Loucy (cell line): Measurements from ENCODE around the gene TSLP.

Experiments
- H2AFZ ChIP-seq: fragments of 200-600 bp; sonication (generic); 2 replicates; pipeline ENCODE4 v1.6.0; 2016; ENCODE audit warnings: antibody characterized with exemption, mild to moderate bottlenecking, low read length, moderate library complexity
- H3F3A ChIP-seq: fragments of 200-600 bp; 2 replicates; pipeline ENCODE4 v1.6.0; 2016; ENCODE audit warnings: antibody characterized with exemption, low read depth, mild to moderate bottlenecking
- H3K27me3 ChIP-seq: fragments of 200-600 bp; sonication (generic); 2 replicates; pipeline ENCODE4 v1.6.1; 2014; ENCODE audit warnings: low read length, mild to moderate bottlenecking; ENCODE audit not compliant: insufficient read depth, poor library complexity, severe bottlenecking
- H3K36me3 ChIP-seq: fragments of 200-600 bp; sonication (generic); 2 replicates; pipeline ENCODE4 v1.6.1; 2016; ENCODE audit warnings: low read length; ENCODE audit not compliant: insufficient read depth
- H3K4me1 ChIP-seq: fragments of 200-600 bp; sonication (generic); 2 replicates; pipeline ENCODE4 v1.5.1; 2014; ENCODE audit warnings: low read length, mild to moderate bottlenecking; ENCODE audit not compliant: insufficient read depth, poor library complexity, severe bottlenecking
- H3K4me2 ChIP-seq: fragments of 200-600 bp; sonication (generic); 2 replicates; pipeline ENCODE4 v1.6.0; 2014; ENCODE audit warnings: antibody characterized with exemption, low read length, low read depth, mild to moderate bottlenecking; ENCODE audit not compliant: poor library complexity, severe bottlenecking
- H3K4me3 ChIP-seq: fragments of 200-600 bp; sonication (generic); 2 replicates; pipeline ENCODE4 v1.5.1; 2014; ENCODE audit warnings: low read length, mild to moderate bottlenecking, mixed read lengths; ENCODE audit not compliant: poor library complexity, severe bottlenecking
- H3K79me2 ChIP-seq: fragments of 200-600 bp; sonication (generic); 2 replicates; pipeline ENCODE4 v1.6.1; 2014; ENCODE audit warnings: low read length; ENCODE audit not compliant: insufficient read depth
- H3K9ac ChIP-seq: fragments of 200-600 bp; sonication (generic); 2 replicates; pipeline ENCODE4 v1.6.0; 2014; ENCODE audit warnings: mild to moderate bottlenecking, low read depth, low read length, moderate library complexity; ENCODE audit not compliant: poor library complexity, severe bottlenecking
- H3K9me2 ChIP-seq: fragments of 200-600 bp; sonication (generic); replicated peaks from 2 replicates; pipeline ENCODE4 v1.6.1; 2016; ENCODE audit warnings: low read depth, low read length, mixed read lengths
- H3K9me3 ChIP-seq: fragments of 200-600 bp; sonication (generic); 2 replicates; pipeline ENCODE4 v1.6.1; 2014; ENCODE audit warnings: mild to moderate bottlenecking, antibody characterized with exemption, low read length, low read depth; ENCODE audit not compliant: insufficient read depth
- H4K20me1 ChIP-seq: fragments of 200-600 bp; sonication (generic); 2 replicates; pipeline ENCODE4 v1.6.0; 2014; ENCODE audit warnings: antibody characterized with exemption, low read length, mild to moderate bottlenecking; ENCODE audit not compliant: insufficient read depth, poor library complexity, severe bottlenecking
- EZH2phosphoT487 ChIP-seq: fragments of 200-600 bp; IDR thresholded peaks from 2 replicates; pipeline ENCODE4 v1.6.1; 2018; ENCODE audit warnings: antibody characterized with exemption, mild to moderate bottlenecking, moderate library complexity, borderline replicate concordance
- TF ChIP-seq, protein P1 (sequence below): fragments of 200-600 bp; sonication (generic); conservative IDR thresholded peaks from 2 replicates; pipeline ENCODE4 v1.5.1; 2014; ENCODE audit warnings: mild to moderate bottlenecking, antibody characterized with exemption, low read length

TSLP gene

DNA sequence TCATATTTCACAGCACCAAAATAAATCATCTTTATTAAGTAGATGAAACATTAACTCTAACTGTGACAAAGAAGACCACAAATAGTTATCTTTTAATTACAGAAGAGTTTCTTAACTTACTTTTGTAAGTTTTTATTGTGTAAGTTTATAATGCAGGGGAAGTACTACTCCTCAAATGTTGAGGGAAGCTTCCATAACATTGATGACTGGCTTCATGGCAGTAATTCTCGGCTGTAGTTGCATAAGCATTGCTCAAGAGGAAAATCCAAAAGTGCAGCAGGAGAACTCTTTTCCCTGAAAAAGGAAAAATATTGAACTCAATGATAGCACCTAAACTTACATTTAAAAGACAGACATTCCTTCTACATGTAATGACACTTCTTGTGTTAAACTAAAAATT lies 4.6 kb downstream of the TSLP start:
- Histone ChIP-seq H3K4me3 (no peak overlapping the region), H3K36me3 (no peaks in the 10 kb centered on the region), H2AFZ (no peak overlapping the region), H3K4me2 (no peak overlapping the region), H3F3A (no peaks in the 10 kb centered on the region), H3K9ac (no peak overlapping the region), H3K9me3 (no peaks in the 10 kb centered on the region), H3K27me3 (no peaks in the 10 kb centered on the region), H3K9me2 (no peaks in the 10 kb centered on the region), H3K79me2 (peaks cover 4% of the 10 kb centered on the region; the same call in 1 of the 2 replicates), H4K20me1 (no peaks in the 10 kb centered on the region), H3K4me1 (peaks cover 8% of the 10 kb centered on the region)
- TF ChIP-seq, protein P1, sequence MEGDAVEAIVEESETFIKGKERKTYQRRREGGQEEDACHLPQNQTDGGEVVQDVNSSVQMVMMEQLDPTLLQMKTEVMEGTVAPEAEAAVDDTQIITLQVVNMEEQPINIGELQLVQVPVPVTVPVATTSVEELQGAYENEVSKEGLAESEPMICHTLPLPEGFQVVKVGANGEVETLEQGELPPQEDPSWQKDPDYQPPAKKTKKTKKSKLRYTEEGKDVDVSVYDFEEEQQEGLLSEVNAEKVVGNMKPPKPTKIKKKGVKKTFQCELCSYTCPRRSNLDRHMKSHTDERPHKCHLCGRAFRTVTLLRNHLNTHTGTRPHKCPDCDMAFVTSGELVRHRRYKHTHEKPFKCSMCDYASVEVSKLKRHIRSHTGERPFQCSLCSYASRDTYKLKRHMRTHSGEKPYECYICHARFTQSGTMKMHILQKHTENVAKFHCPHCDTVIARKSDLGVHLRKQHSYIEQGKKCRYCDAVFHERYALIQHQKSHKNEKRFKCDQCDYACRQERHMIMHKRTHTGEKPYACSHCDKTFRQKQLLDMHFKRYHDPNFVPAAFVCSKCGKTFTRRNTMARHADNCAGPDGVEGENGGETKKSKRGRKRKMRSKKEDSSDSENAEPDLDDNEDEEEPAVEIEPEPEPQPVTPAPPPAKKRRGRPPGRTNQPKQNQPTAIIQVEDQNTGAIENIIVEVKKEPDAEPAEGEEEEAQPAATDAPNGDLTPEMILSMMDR: no peak
- TF ChIP-seq EZH2phosphoT487: no peak

GRCh38 chr5:111077678-111078077 lies 6.2 kb downstream of the TSLP start:
- no peaks in the 10 kb centered on the region for H3K36me3 ChIP-seq
- no peak overlapping the region for H3K4me2 ChIP-seq
- no peaks in the 10 kb centered on the region for H3K9me2 ChIP-seq
- TF ChIP-seq EZH2phosphoT487: no peak
- TF ChIP-seq, protein P1: no peak
- H3K9me3 ChIP-seq: 0 out of 2 replicates have a peak, but pooled peaks cover 5% of the 10 kb centered on the region
- H3K27me3 ChIP-seq: no peaks in the 10 kb centered on the region
- H3K9ac ChIP-seq: no peak overlapping the region
- H2AFZ ChIP-seq: no peak overlapping the region
- no peaks in the 10 kb centered on the region for H3F3A ChIP-seq
- H4K20me1 ChIP-seq: no peaks in the 10 kb centered on the region
- H3K4me1 ChIP-seq: peaks cover 6% of the 10 kb centered on the region
- H3K4me3 ChIP-seq: no peak overlapping the region
- H3K79me2 ChIP-seq: peaks cover 4% of the 10 kb centered on the region; the same call in 1 of the 2 replicates

DNA sequence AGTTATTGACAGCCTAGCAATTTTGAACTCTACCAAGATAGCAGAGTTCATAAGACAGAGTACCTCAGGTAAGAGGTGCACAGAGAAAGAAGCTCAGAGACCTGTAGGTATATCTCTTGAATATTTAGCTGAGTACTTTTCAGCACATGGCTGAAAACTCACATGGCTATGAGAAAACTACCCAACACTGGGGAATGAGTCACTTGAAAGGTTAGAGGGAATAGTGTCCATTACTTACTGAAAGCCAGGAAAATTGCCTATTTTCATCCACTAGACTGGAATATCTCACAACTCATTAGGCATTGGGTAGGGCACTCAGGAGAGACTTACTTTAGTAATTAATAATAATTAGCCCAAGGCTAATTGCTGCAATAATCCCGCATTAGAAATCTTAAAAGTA lies 8.3 kb downstream of the TSLP start:
- H2AFZ ChIP-seq: no peak overlapping the region

More for the DNA sequence above, 8.3 kb downstream of the TSLP start:
- Histone ChIP-seq H3K4me2 (no peak overlapping the region), H3K79me2 (no peaks in the 10 kb centered on the region), H3K9me2 (no peaks in the 10 kb centered on the region), H3F3A (no peaks in the 10 kb centered on the region), H3K27me3 (no peaks in the 10 kb centered on the region), H3K9me3 (0 out of 2 replicates have a peak, but pooled peaks cover 5% of the 10 kb centered on the region), H3K9ac (no peak overlapping the region), H3K36me3 (no peaks in the 10 kb centered on the region), H3K4me3 (no peak overlapping the region), H4K20me1 (no peaks in the 10 kb centered on the region), H3K4me1 (no peaks in the 10 kb centered on the region)
- no peak for TF ChIP-seq EZH2phosphoT487
- TF ChIP-seq, protein P1: no peak
